Suprapubic skin (tissue), 4 donors: Measurements from ENCODE around the gene CANT1. TPM values are rescaled to one million over a fixed set of nuclear protein-coding genes. Genes with fewer than 3 reads are reported as not detected.

ENCODE experiments used
- DNase-seq, 2 donors: peaks; one replicate each; pipeline ENCODE4 v3.0.0-alpha.2; 2019; ENCODE audit warnings: low spot score in 2 of 2
- H3K27ac ChIP-seq: fragments of 200-600 bp; sonication (generic); one replicate; pipeline ENCODE4 v1.5.1; 2019
- H3K27me3 ChIP-seq: fragments of 200-600 bp; sonication (generic); one replicate; pipeline ENCODE4 v1.5.1; 2019
- H3K36me3 ChIP-seq: fragments of 200-600 bp; sonication (generic); one replicate; pipeline ENCODE4 v1.5.1; 2019
- H3K4me1 ChIP-seq: fragments of 200-600 bp; sonication (generic); one replicate; pipeline ENCODE4 v1.5.1; 2019
- H3K4me3 ChIP-seq: fragments of 200-600 bp; sonication (generic); one replicate; pipeline ENCODE4 v1.5.1; 2019; ENCODE audit warnings: mild to moderate bottlenecking
- H3K9me3 ChIP-seq: fragments of 200-600 bp; sonication (generic); one replicate; pipeline ENCODE4 v1.5.1; 2019
- EP300 ChIP-seq: sonication (generic); formaldehyde crosslinking; IDR thresholded peaks from one replicate; pipeline ENCODE4 v1.6.1; 2017; ENCODE audit warnings: antibody characterized with exemption
- POLR2A ChIP-seq, 2 donors: fragments of 450-650 bp; IDR thresholded peaks; one replicate each; pipeline ENCODE4 v1.6.1; 2017; ENCODE audit warnings: antibody characterized with exemption in 2 of 2, mild to moderate bottlenecking in 2 of 2, moderate library complexity in 2 of 2
- POLR2AphosphoS5 ChIP-seq, 3 donors: sonication (generic); formaldehyde crosslinking; IDR thresholded peaks; one replicate each; pipeline ENCODE4 v1.6.1; 2017; ENCODE audit warnings: antibody characterized with exemption in 3 of 3
- WGBS: methylation state at CpG from one replicate; pipeline ENCODE4 v1.1.5; 2018; 5-methylcytosine and 5-hydroxymethylcytosine counted together
- total RNA-seq, 4 donors: library from RNA; depleted of rRNA; stranded (reverse); fragments of >200 nt; gene quantifications; one replicate each; pipeline ENCODE4 v1.1.0, GENCODE V29; 2016
- TF ChIP-seq, protein P1 (sequence below), 2 donors: fragments of 200-600 bp in 1 of 2; fragments of 450-650 bp in 1 of 2; sonication (generic) in 1 of 2; IDR thresholded peaks; one replicate each; pipeline ENCODE4 v1.5.1; 2016 to 2019; ENCODE audit warnings: antibody characterized with exemption in 2 of 2, mild to moderate bottlenecking in 1 of 2, moderate library complexity in 1 of 2

CANT1 gene
- total RNA-seq, 4 donors from 2014 or later, result 21.8 to 37.4 (median 30.1) TPM

DNA sequence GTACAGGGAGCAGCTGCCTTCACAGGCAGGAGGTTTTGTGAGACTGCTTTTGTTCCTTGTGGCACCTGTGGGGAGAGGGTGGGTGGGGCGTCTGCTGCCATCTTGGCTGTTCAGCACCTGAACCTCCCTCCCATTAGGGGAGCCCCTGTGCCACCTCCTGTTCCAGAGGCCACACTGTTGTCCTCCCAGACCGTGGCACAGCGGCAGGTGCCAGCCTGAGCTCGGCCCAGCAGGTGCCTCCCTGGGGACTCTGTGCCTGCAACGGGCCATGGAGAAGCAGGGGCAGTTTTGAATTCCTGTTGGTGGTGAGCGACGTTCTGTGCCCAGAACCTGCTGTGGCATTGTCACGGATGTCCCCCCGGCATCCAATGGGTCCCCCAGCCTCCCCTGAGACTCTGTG, 39.7 kb downstream of the CANT1 start:
- Histone ChIP-seq H3K27me3 (no peaks in the 10 kb centered on the region), H3K27ac (no peak overlapping the region), H3K4me1 (peaks cover 23% of the 10 kb centered on the region), H3K36me3 (no peaks in the 10 kb centered on the region), H3K4me3 (no peak overlapping the region), H3K9me3 (no peaks in the 10 kb centered on the region)
- 88% methylated on average over 9 of the region's 9 CpGs for WGBS
- no peak for DNase-seq
- TF ChIP-seq POLR2A (IDR thresholded peaks at IDR 0.05), result no peak
- TF ChIP-seq EP300, result no peak
- TF ChIP-seq POLR2AphosphoS5 (IDR thresholded peaks at IDR 0.05), result no peak
- TF ChIP-seq, protein P1, sequence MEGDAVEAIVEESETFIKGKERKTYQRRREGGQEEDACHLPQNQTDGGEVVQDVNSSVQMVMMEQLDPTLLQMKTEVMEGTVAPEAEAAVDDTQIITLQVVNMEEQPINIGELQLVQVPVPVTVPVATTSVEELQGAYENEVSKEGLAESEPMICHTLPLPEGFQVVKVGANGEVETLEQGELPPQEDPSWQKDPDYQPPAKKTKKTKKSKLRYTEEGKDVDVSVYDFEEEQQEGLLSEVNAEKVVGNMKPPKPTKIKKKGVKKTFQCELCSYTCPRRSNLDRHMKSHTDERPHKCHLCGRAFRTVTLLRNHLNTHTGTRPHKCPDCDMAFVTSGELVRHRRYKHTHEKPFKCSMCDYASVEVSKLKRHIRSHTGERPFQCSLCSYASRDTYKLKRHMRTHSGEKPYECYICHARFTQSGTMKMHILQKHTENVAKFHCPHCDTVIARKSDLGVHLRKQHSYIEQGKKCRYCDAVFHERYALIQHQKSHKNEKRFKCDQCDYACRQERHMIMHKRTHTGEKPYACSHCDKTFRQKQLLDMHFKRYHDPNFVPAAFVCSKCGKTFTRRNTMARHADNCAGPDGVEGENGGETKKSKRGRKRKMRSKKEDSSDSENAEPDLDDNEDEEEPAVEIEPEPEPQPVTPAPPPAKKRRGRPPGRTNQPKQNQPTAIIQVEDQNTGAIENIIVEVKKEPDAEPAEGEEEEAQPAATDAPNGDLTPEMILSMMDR (IDR thresholded peaks at IDR 0.05), result no peak

DNA sequence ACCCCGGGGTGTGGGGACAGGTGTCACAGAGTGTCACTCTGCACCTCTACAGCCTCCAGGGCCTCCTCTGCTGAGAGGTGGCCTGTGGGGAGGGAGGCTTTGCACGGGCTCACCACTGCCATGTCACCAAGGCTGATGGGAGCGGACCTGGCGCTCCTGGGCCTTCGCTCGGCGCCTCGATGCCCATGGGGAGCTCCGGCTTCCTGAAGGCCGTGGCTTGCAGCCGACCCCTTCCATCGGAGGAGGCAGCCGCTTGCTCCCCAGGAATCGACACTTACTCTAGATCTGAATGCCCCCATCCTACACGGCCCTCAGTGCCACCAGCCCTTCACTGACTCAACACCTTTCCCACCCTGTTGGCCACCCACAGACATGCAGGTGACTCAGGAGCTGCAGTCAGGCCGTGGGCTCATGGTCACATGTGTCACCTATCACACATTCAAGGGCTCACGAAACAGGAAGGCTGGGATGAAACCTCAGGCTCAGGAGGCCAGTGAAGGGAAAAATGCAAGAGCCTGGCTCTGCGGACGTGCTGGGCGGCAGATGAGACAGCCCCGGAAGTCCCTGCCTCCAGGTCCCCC, 41.7 kb downstream of the CANT1 start:
- Histone ChIP-seq H3K36me3 (no peaks in the 10 kb centered on the region), H3K27ac (no peak overlapping the region), H3K27me3 (no peaks in the 10 kb centered on the region), H3K4me3 (no peak overlapping the region), H3K9me3 (no peaks in the 10 kb centered on the region), H3K4me1 (peaks cover 12% of the 10 kb centered on the region)
- 93% methylated on average over 9 of the region's 21 CpGs for WGBS
- DNase-seq, result no peak
- TF ChIP-seq, protein P1 (IDR thresholded peaks at IDR 0.05), result no peak

DNA sequence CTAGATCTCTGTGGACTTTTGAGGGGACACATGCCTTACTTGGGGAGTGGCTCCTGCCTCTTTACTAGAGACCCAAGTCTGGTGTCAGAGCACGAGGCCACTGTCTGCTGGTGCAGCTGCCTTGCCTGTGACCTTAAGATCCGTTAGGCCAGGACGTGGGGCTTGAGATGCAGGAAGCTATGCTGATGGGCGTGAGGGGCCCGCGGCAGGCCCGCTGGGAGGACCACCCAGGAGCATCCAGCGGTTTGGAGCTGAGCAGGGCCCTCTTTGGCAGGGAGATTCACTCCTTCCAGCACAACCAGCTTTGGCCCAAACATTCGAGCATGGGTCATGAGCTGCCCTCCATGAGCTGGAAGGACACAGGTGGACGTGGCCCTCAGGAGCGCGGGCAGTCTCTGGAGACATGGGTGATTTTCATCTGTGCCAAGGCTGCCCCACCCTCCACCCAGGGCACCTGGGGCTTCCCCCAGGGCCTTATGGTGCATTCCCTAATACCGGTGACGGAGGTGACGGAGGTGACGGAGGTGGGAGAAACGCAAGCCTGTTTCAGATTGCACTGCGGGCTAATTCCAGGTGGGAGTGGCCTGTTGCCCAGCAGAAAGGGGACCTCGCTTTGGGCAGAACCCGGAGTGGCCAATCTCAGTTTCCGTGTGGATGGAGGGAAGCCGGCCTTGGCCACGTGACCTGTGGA, 42.5 kb downstream of the CANT1 start:
- no peak for DNase-seq
- Histone ChIP-seq H3K4me1 (peaks cover 12% of the 10 kb centered on the region), H3K27me3 (no peaks in the 10 kb centered on the region), H3K27ac (no peak overlapping the region), H3K9me3 (no peaks in the 10 kb centered on the region), H3K4me3 (no peak overlapping the region), H3K36me3 (no peaks in the 10 kb centered on the region)
- TF ChIP-seq POLR2AphosphoS5 (IDR thresholded peaks at IDR 0.05) (no peak), POLR2A (IDR thresholded peaks at IDR 0.05) (no peak), EP300 (no peak)
- TF ChIP-seq, protein P1 (IDR thresholded peaks at IDR 0.05), result no peak
- WGBS, result 88% methylated on average over 16 of the region's 23 CpGs

DNA sequence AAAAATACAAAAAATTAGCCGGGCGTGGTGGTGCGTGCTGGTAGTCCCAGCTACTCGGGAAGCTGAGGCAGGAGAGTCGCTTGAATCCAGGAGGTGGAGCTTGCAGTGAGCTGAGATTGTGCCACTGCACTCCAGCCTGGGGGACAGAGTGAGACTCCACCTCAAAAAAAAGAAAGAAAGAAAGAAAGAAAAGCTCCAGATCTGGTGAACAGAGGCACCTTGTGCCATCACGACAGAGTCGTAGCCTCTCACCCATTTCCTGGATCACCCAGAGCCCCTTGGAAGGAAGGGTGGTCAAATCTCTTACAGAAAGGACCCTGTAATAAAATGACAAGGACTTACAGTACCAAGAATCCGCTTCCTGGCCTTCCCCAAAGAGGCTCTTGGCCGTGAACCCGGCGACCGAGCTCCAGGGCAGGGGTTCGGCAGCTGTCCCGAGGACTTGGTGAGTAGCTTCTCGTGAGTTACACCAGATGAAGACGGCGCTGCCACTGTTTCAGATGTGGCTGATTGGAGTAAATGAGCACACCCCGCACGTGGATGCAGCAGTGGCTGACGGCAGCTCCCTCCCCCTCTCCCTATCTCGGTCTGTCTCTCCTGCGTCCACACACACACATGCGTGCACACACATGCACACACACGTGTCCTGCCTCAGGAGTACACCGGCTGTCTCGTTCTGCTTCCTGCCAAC, 43.3 kb downstream of the CANT1 start:
- no peak overlapping the region for H3K27ac ChIP-seq
- WGBS, result 84% methylated on average over 26 of the region's 26 CpGs
- H3K27me3 ChIP-seq, result no peaks in the 10 kb centered on the region
- DNase-seq, result no peak
- no peak overlapping the region for H3K4me3 ChIP-seq
- H3K36me3 ChIP-seq, result no peaks in the 10 kb centered on the region
- no peaks in the 10 kb centered on the region for H3K9me3 ChIP-seq
- H3K4me1 ChIP-seq, result peaks cover 11% of the 10 kb centered on the region
- TF ChIP-seq POLR2AphosphoS5 (IDR thresholded peaks at IDR 0.05), result no peak
- TF ChIP-seq EP300, result no peak
- TF ChIP-seq, protein P1 (IDR thresholded peaks at IDR 0.05), result no peak
- TF ChIP-seq POLR2A (IDR thresholded peaks at IDR 0.05), result no peak

DNA sequence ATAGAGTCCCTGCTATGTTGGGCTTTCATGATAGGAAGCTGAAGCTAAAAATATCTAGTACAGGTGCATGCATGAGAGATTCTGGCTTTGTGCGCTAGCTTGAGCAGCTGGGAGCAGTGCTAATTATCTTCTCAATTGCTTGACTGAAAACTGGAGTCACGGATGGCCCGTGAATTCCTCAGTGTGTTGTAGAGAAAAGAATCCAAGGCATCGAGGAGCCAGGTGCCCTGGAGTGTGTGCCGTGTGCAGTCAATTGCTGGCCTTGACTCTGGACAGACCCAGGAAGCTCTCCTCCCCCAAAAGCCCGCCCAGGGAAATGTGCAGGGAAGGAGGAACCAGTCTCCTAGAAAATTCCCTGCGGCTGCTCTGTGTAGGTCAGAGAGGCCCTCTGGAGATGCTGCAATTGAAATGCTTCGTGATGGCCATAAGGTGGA, 44.1 kb downstream of the CANT1 start:
- no peaks in the 10 kb centered on the region for H3K36me3 ChIP-seq
- H3K27ac ChIP-seq, result no peak overlapping the region
- WGBS, result 81% methylated on average over 8 of the region's 8 CpGs
- no peaks in the 10 kb centered on the region for H3K9me3 ChIP-seq
- DNase-seq, result no peak
- H3K27me3 ChIP-seq, result no peaks in the 10 kb centered on the region
- H3K4me3 ChIP-seq, result no peak overlapping the region
- TF ChIP-seq, protein P1 (IDR thresholded peaks at IDR 0.05), result no peak
- TF ChIP-seq POLR2AphosphoS5 (IDR thresholded peaks at IDR 0.05) (no peak), POLR2A (IDR thresholded peaks at IDR 0.05) (no peak)
- peaks cover 7% of the 10 kb centered on the region for H3K4me1 ChIP-seq
